GM12865 (cell line): Measurements from ENCODE around the gene ARFGEF2.
"Not testable (repeated sequence)": the region's sequence is repeated elsewhere in the genome, so short reads cannot be mapped to it uniquely, and the experiment has no call there.

Experiments
- DNase-seq: peaks from one replicate; pipeline ENCODE4 v3.0.0; 2010; ENCODE audit warnings: low read depth
- H3K4me3 ChIP-seq: 2 replicates; pipeline ENCODE4 v1.5.1; 2011; ENCODE audit warnings: mild to moderate bottlenecking, low read depth, low read length, control low read depth
- CTCF ChIP-seq: IDR thresholded peaks from 2 replicates; pipeline ENCODE4 v1.5.1; 2011; ENCODE audit warnings: low read length, control low read depth, low read depth, inconsistent platforms; ENCODE audit not compliant: insufficient read depth; ENCODE audit errors: missing control alignments

Gene ARFGEF2

GRCh38 chr20:48995589-48995988 is 74.1 kb downstream of the ARFGEF2 start:
- DNase-seq: no peak
- no peak overlapping the region for H3K4me3 ChIP-seq
- no peak for TF ChIP-seq CTCF

- no peak for DNase-seq
- TF ChIP-seq CTCF: no peak
- H3K4me3 ChIP-seq: no peak overlapping the region
These were observed 78.7 kb downstream of the ARFGEF2 start for GRCh38 chr20:48999890-49000870.

GRCh38 chr20:49001741-49002140 is 80.2 kb downstream of the ARFGEF2 start:
- TF ChIP-seq CTCF: no peak
- no peak overlapping the region for H3K4me3 ChIP-seq
- no peak for DNase-seq

GRCh38 chr20:49006446-49006980 is 85.0 kb downstream of the ARFGEF2 start:
- DNase-seq: no peak
- TF ChIP-seq CTCF: no peak
- H3K4me3 ChIP-seq: no peak overlapping the region

- TF ChIP-seq CTCF: no peak
- no peak for DNase-seq
- H3K4me3 ChIP-seq: no peak overlapping the region
These were observed 88.6 kb downstream of the ARFGEF2 start for GRCh38 chr20:49009899-49010631.

- H3K4me3 ChIP-seq: no peak overlapping the region
- DNase-seq: no peak
- no peak for TF ChIP-seq CTCF
These were observed 102.7 kb downstream of the ARFGEF2 start for GRCh38 chr20:49024220-49024619.

GRCh38 chr20:49028177-49028576 is 106.7 kb downstream of the ARFGEF2 start:
- DNase-seq, H3K4me3 ChIP-seq: not testable (repeated sequence)
